Smooth muscle cell (in vitro differentiated cells): ENCODE data around the gene RRP15. TPM values are rescaled to one million over a fixed set of nuclear protein-coding genes. Genes with fewer than 3 reads are reported as not detected.

Source experiments
- DNase-seq: peaks from one replicate; lab custom pipeline; 2025; ENCODE audit not compliant: unreplicated experiment; lab: John Stamatoyannopoulos, UW
- H2AFZ ChIP-seq: fragments of 200-600 bp; sonication (generic); 2 replicates; pipeline ENCODE4 v1.6.0; 2016; ENCODE audit warnings: antibody characterized with exemption, low read depth, mild to moderate bottlenecking
- H3F3A ChIP-seq: fragments of 200-600 bp; sonication (generic); 2 replicates; pipeline ENCODE4 v1.6.0; 2017; ENCODE audit warnings: antibody characterized with exemption, low read depth
- H3K27ac ChIP-seq: fragments of 200-600 bp; sonication (generic); 2 replicates; pipeline ENCODE4 v1.5.1; 2016; ENCODE audit warnings: low read depth, mild to moderate bottlenecking
- H3K27me3 ChIP-seq: fragments of 200-600 bp; sonication (generic); 2 replicates; pipeline ENCODE4 v1.6.1; 2016; ENCODE audit warnings: low read depth, mild to moderate bottlenecking
- H3K36me3 ChIP-seq: fragments of 200-600 bp; sonication (generic); 2 replicates; pipeline ENCODE4 v1.5.1; 2016; ENCODE audit warnings: low read depth
- H3K4me1 ChIP-seq: fragments of 200-600 bp; sonication (generic); 2 replicates; pipeline ENCODE4 v1.5.1; 2016; ENCODE audit warnings: low read depth
- H3K4me2 ChIP-seq: fragments of 200-600 bp; sonication (generic); 2 replicates; pipeline ENCODE4 v1.6.0; 2016; ENCODE audit warnings: mild to moderate bottlenecking
- H3K4me3 ChIP-seq: fragments of 200-600 bp; sonication (generic); 2 replicates; pipeline ENCODE4 v1.5.1; 2016; ENCODE audit warnings: mild to moderate bottlenecking
- H3K79me2 ChIP-seq: fragments of 200-600 bp; sonication (generic); 2 replicates; pipeline ENCODE4 v1.6.0; 2016; ENCODE audit warnings: low read depth, mild to moderate bottlenecking
- H3K9ac ChIP-seq: fragments of 200-600 bp; sonication (generic); 2 replicates; pipeline ENCODE4 v1.6.0; 2016; ENCODE audit warnings: low read depth
- H3K9me3 ChIP-seq: fragments of 200-600 bp; sonication (generic); replicated peaks from 2 replicates; pipeline ENCODE4 v1.5.1; 2016; ENCODE audit warnings: low read depth
- H4K20me1 ChIP-seq: fragments of 200-600 bp; sonication (generic); 2 replicates; pipeline ENCODE4 v1.6.0; 2016; ENCODE audit warnings: low read depth
- WGBS: methylation state at CpG from one replicate; pipeline ENCODE4 v1.1.7; 2016; ENCODE audit warnings: low lambda C conversion rate; 5-methylcytosine and 5-hydroxymethylcytosine counted together
- polyA plus RNA-seq: library from polyadenylated mRNA; unstranded; fragments of >200 nt; fragmentation: Nextera tagmentation; extraction: Ambion mirVana; gene quantifications from 2 replicates; pipeline ENCODE4 v1.2.1, GENCODE V29; 2016
- total RNA-seq: library from RNA; depleted of rRNA; stranded (reverse); fragments of >200 nt; gene quantifications from 2 replicates; pipeline ENCODE4 v1.2.3, GENCODE V29; 2014
- TF ChIP-seq, protein P1 (sequence below): fragments of 200-600 bp; sonication (generic); IDR thresholded peaks from 2 replicates; pipeline ENCODE4 v1.5.1; 2017; ENCODE audit warnings: borderline replicate concordance, mild to moderate bottlenecking, antibody characterized with exemption; ENCODE audit not compliant: insufficient read depth, poor library complexity, severe bottlenecking

RRP15 gene
- total and polyA plus RNA-seq, 2 experiments from 2014 or later: 6.6 to 13.2 TPM

DNA sequence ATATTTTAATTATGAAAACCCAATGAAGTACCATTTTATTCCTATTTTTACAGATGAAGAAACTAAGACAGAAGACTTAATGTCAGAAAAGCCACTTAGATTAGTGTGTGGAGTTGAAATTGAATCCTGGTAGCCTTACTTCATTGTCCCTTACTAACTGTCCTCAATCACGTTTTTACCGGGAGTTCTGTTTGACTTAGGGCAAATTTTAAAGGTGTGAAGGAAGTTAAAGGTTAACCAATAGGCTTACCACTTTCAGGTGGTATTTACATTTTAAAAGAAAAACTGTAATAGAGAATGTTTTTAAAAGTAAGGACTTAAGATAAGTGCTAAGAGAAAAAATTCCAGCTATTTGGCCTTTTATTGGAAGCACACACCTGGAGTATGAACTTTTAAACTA, 12.4 kb downstream of the RRP15 start:
- no peak for DNase-seq
- Histone ChIP-seq H3K79me2 (peaks cover 18% of the 10 kb centered on the region), H3K27ac (no peak overlapping the region), H3K36me3 (peaks cover 8% of the 10 kb centered on the region), H3K4me1 (peaks cover 5% of the 10 kb centered on the region), H3K9ac (no peak overlapping the region), H3K9me3 (no peaks in the 10 kb centered on the region), H3K27me3 (no peaks in the 10 kb centered on the region), H3K4me2 (no peak overlapping the region), H3F3A (no peaks in the 10 kb centered on the region), H2AFZ (no peak overlapping the region), H3K4me3 (no peak overlapping the region), H4K20me1 (peaks cover 34% of the 10 kb centered on the region)
- WGBS: 57% methylated on average over 2 of the region's 2 CpGs
- TF ChIP-seq, protein P1, sequence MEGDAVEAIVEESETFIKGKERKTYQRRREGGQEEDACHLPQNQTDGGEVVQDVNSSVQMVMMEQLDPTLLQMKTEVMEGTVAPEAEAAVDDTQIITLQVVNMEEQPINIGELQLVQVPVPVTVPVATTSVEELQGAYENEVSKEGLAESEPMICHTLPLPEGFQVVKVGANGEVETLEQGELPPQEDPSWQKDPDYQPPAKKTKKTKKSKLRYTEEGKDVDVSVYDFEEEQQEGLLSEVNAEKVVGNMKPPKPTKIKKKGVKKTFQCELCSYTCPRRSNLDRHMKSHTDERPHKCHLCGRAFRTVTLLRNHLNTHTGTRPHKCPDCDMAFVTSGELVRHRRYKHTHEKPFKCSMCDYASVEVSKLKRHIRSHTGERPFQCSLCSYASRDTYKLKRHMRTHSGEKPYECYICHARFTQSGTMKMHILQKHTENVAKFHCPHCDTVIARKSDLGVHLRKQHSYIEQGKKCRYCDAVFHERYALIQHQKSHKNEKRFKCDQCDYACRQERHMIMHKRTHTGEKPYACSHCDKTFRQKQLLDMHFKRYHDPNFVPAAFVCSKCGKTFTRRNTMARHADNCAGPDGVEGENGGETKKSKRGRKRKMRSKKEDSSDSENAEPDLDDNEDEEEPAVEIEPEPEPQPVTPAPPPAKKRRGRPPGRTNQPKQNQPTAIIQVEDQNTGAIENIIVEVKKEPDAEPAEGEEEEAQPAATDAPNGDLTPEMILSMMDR: no peak

DNA sequence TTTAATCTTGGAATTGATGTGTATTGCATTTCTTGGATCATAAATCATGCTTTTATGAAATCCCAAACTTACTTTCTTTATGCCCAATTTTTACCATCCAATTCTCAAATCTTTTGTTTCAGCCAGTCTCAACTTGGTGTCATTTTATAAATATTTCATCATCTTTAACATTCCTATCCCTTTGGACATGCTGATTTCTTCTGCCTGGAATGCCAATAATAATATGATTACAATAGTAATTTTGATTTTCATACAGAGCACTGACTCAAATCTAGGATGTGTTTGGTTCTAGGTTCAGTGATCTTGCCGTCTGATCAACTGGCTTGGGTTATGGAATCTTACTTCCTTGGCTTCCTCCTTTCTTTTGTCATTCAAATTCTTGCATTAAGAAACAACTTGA, 12.8 kb downstream of the RRP15 start:
- no peak for DNase-seq
- Histone ChIP-seq H3K27me3 (no peaks in the 10 kb centered on the region), H3K4me3 (no peak overlapping the region), H2AFZ (no peak overlapping the region), H3K36me3 (peaks cover 8% of the 10 kb centered on the region), H3K9me3 (no peaks in the 10 kb centered on the region), H3K4me1 (peaks cover 5% of the 10 kb centered on the region), H3K27ac (no peak overlapping the region), H3K9ac (no peak overlapping the region), H3K79me2 (peaks cover 18% of the 10 kb centered on the region), H3F3A (no peaks in the 10 kb centered on the region), H3K4me2 (no peak overlapping the region), H4K20me1 (peaks cover 32% of the 10 kb centered on the region)
- WGBS: 86% methylated on average over 1 of the region's 1 CpG
- TF ChIP-seq, protein P1: no peak

DNA sequence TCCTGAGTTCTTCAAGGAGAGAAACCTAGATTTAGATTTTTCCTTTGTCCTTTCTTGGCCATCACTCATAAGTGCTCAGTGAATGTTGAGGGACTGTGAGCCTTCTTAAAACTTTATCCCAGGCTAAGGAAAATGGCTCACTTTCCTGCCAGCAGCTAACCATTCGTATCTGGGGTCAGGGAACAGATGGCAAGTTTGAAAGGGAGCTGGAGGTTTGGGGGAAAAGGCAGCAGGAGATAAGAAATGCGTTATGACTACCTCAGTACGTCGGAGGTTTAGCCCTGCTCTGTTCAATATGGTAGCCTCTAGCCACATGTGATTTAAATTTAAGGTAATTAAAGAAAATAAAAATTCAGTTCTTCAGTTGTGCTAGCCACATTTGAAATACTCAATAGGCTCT, 13.3 kb downstream of the RRP15 start:
- no peak overlapping the region for H3K27ac ChIP-seq
- 59% methylated on average over 4 of the region's 4 CpGs for WGBS
- no peak overlapping the region for H3K4me3 ChIP-seq
- TF ChIP-seq, protein P1: no peak
- H3K36me3 ChIP-seq: peaks cover 8% of the 10 kb centered on the region
- H4K20me1 ChIP-seq: peaks cover 26% of the 10 kb centered on the region
- no peak for DNase-seq
- no peaks in the 10 kb centered on the region for H3F3A ChIP-seq
- H3K79me2 ChIP-seq: peaks cover 17% of the 10 kb centered on the region
- H3K9ac ChIP-seq: no peak overlapping the region
- no peak overlapping the region for H2AFZ ChIP-seq
- no peak overlapping the region for H3K4me2 ChIP-seq
- no peaks in the 10 kb centered on the region for H3K9me3 ChIP-seq
- H3K27me3 ChIP-seq: no peaks in the 10 kb centered on the region
- peaks cover 5% of the 10 kb centered on the region for H3K4me1 ChIP-seq

DNA sequence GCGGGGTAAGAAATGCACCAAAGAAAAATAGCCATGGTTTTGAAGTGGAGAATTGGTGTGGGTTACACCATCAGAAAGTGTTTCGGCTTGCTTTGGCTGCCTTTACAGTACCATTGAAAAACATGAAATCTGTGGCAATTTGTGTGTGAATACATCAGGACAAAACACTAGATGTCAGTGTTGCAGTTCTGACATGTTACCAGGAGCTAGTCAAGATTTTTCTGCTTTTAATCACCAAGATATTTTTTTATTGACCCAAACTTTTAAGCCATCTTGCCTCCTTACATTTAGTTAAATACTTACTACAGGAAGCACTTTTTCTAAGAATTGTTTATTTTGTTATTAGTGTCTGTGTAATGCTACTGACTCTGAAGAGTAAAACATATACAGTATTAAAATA, 14.3 kb downstream of the RRP15 start:
- Histone ChIP-seq H2AFZ (no peak overlapping the region), H3K4me1 (peaks cover 5% of the 10 kb centered on the region), H3F3A (no peaks in the 10 kb centered on the region), H3K4me3 (no peak overlapping the region), H3K36me3 (peaks cover 12% of the 10 kb centered on the region), H3K27ac (no peak overlapping the region), H3K27me3 (no peaks in the 10 kb centered on the region), H3K9ac (no peak overlapping the region), H3K4me2 (no peak overlapping the region), H3K9me3 (no peaks in the 10 kb centered on the region), H3K79me2 (peaks cover 7% of the 10 kb centered on the region), H4K20me1 (peaks cover 18% of the 10 kb centered on the region)
- 64% methylated on average over 2 of the region's 2 CpGs for WGBS
- TF ChIP-seq, protein P1: peak; percentile 48
- DNase-seq: no peak
